Stimulated activated CD8-positive, alpha-beta memory T cell treated with anti-CD3 and anti-CD28 coated beads, Interleukin-12 subunit alpha, Interleukin-12 subunit beta, amount 100 ng/mL, for 4 hours (primary cell): ENCODE data around the gene NPHP4.
"Not testable (repeated sequence)": the region's sequence is repeated elsewhere in the genome, so short reads cannot be mapped to it uniquely, and the experiment has no call there.

Experiments used
- DNase-seq: peaks from one replicate; pipeline ENCODE4 v3.0.0-alpha.2; 2020; ENCODE audit warnings: low read depth

The NPHP4 gene

DNA sequence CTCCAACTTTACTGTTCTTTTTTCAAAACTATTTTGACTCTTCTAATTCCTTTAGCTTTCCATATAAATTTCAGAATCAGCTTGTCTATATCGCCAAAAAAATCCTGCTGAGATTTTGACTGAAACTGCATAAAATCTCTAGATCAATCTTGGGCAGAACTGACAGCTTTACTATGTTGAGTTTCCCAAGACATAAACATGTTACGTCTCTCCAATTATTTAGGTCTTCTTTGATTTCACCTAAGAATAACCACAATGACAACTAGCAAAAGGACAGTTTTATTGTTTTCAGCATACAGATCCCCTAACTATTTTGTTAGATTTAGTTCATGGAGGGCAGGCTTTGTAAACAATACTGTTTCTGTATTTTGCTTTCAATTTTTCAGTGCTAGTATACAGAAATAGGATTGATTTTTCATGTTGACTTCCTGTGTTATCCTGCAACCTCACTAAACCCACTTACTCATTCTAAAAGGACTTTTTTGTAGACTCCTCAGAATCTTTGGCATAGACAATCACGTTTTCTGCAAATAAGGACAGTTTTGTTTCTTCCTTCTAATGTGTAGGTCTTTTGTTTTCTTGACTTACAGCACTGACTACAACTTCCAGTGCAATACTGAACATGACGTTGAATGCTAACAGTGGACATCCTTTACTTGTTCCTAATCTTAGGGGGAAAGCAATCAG is 63.4 kb downstream of the NPHP4 start:
- no peak for DNase-seq

DNA sequence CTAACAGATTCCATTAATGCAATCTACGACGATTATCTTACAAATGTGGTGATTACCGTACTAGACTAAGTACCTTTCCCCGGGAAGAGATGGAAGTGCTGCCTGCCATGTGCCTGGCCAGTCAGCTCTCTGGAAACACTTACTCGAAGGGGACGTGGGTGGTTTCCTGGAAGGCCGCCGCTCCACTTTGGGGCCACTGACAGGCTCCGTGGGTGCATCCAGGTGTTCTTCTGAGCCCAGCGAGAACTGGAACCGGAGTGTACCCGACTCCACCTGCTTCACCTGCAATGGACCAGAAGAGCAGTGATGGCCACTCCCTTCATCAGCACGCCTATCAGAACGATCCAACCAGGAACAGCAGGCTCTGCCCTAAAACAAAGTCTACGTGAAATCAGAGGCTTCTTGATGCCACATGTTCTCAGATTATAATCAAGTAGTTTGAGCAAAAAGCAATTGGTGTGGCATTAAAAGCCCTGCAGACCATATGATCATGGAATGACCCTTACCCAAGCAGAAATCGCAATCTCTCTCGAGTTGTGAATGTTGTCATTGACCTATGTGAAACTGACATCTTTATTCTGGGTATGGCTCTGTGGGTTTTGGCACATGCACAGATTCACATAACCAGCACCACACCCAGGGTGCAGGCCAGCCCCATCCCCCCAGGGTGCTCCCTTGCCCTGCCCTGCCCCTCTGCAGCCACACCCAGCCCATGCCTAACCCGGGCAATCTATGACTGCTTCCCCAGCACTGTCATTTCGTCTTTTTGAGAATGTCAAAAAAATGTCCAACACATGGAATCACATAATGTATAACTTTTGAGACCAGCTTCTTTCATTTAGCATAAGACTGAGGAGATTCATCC is 64.5 kb downstream of the NPHP4 start:
- no peak for DNase-seq

DNA sequence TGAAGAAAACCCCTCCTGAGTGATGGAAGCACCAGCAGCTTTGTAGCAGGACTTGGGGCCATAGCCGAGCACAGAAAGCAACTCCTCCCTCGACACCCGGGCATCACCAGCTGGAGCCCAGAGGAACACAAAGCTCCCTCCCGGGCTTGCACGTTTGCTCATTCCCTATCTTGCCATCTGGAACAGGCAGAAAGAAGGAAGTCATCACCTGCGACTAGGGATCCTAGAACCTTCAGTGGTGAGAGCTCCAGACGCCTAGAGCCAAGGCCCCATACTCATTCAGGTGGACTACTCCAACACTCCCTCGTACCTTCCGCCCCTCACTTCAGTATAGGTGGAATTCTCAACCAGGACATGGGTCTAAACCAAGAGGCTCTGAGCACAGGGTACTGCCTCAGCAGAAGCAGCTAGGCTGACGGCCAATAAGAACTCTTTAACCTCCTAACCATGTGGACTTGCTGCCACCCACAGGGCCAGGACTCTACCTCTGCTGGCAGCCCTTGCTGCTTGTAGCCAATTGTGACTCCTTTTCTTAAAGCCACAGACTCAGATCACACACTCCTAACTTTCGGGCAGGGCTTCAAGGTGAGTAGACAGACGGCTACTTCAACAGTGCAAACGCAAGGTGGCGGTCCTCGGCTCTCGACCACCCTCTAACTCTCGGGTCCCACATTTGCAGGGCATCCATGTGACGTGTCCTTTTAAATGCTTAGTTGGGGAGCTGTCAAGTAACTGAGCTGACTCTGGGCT is 65.4 kb downstream of the NPHP4 start:
- DNase-seq, result no peak

DNA sequence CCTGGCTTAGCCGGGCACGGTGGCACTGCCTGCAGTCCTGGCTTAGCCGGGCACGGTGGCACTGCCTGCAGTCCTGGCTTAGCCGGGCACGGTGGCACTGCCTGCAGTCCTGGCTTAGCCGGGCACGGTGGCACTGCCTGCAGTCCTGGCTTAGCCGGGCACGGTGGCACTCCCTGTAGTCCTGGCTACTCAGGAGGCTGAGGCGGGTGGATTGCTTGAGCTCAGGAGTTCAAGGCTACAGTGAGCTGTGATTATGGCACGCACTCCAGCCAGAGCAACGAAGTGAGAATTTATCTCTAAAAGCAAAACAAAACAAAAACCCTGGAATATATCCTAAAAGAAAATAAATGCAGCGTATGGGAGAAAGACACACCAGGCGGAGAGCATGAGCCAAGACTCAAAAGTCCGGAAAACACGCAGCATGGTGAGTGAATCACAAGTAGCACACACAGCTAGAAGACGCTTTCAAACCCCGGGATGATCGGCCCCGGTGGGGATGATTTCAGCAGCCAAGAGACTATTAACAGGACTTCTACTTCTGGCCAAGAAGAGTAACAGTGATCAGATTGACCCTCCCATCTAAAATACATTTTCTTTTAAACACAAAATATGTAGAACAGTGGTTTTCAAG is 69.4 kb downstream of the NPHP4 start:
- DNase-seq, result not testable (repeated sequence)

DNA sequence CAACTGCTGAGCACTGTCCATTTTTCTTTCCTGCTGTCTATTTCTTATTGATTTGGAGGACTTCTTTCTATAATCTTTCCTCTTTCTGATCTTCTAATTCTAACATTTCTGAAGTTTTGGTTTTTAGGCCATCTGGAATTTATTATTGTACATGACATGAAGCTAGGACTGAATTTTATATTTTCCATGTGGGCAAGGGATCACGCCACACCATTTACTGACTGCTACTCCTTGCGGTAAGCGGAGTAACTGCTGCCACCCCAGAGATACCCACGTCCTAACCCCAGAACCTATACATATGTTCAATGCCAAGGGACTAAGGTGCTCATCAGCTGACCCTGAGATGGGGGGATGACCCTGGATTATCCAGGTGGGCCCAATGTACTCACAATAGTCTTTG is 70.6 kb downstream of the NPHP4 start:
- DNase-seq, result no peak

DNA sequence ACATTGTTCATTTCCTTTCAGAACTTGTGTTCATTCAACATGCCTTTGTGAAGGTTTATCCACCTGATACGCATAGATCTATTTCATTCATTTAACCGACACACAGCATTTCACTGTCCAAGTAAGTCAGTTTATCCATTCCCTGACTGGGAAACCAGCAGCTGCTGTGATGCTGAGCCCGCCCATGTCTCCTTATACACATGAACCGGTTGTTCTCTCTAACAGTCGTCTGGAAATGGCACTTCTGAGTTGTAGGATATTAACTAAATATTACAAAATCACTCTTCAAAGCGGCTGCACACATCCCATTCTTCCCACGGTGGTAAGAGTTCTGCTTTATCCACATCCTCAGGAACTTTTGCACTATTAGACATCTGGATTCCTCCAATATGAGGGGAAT is 71.1 kb downstream of the NPHP4 start:
- no peak for DNase-seq

DNA sequence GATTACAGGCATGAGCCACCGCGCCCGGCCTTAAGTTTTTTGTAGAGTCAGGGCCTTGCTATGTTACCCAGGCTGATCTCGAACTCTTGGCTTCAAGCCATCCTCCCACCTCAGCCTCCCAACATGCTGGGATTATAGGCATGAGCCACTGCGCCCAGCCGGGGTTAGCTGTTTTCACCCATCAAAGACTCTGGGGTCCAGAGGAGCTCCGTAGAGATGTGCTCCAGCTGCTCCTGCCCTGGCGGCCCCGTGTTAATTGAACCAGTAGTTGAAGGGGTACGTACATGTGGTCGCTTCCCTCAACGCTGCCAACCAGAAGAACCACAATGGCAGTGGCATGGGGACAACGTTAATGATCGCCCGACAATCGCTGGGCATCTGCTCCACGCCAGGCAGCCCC is 72.0 kb downstream of the NPHP4 start:
- no peak for DNase-seq

DNA sequence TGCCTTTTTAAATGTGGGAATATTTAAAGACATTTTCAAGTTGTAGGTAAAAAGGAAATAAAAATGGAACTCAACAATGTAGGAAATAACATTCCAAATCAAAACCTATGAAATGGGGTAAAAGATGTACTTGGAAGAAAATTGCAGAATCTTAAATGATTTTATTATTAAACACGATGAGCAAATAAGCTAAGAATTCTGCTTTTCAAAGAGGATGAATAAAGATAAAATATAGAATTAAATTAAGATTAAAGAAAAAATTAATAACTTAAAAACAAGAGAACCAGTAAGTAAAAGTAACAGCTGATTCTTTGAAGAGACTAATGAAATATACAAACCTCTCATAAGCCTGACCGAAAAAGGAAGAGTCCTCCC is 74.0 kb downstream of the NPHP4 start:
- no peak for DNase-seq

DNA sequence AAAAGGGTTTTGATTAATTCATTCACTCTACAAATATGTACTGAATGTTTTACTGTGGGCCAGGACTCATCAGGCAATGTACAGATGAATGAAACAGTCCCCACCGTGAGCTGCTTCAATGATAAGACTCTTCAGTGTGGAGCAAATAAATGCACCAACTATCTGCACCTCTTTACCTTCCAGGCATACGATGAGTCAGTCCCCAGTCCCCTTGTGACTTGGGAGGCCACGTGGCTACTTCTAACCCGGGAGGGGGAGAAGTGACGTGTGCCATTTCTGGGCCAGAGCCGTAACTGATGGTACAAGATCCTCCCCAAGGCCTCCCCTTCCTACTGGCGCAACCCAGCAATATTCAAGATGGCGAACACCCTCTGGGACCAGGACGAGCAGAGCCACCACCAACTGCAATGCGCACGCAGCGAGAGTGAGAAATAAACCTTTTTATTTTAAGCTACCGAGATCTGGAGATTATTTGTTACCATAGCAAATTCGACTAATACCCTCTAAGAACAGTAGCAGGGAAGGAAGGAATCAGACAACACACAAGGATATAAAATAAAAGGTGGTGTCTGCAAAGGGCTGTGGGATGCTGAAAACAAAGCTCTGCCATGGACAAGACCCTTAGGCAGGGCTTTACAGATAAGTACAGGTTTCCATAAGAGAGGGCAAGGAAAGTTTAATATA is 74.5 kb downstream of the NPHP4 start:
- no peak for DNase-seq

DNA sequence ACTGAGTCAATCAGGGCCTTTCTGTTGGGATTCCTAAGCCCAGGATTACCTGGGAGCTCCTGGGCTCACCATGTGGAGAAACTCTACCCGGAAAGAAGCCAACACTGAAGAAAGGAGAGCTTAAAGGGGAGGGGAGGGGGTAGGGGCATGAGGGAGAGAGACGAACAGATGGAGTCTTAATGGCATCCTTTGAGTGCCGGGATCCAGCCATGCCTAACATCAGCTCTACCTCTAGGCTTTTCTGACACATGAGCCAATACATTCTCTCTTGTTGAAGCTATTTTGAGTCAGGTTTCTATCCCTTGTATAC is 75.0 kb downstream of the NPHP4 start:
- DNase-seq, result no peak

DNA sequence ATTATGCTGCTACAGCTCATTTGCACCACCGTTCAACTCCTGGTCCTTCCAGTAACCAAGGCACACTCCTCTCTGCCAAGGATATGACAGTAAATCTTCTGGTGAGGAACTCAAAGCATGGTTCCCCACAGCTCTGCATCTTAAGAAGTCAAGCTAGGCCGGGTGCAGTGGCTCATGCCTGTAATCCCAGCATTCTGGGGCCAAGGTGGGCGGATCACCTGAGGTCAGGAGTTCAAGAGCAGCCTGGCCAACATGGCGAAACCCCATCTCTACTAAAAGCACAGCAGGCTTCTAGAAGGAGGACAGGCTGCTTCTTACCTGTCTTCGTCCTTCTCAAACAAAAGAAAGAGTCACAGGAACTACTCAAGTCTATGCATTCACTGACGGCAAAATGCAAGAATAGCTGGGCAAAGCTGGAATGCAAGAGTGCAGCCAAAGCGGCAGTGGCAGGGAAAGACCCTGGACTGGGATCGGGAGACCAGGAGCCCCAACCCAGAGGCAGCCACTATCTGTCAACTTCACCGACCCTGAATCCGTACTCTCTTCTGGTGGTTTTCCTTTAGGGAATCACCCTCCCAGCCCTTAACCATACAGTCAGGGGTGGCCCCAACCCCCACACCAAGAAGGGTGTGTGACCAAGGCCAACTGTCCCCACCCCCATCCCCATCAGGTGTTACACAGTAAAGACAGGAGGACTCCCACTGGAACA is 75.5 kb downstream of the NPHP4 start:
- no peak for DNase-seq

DNA sequence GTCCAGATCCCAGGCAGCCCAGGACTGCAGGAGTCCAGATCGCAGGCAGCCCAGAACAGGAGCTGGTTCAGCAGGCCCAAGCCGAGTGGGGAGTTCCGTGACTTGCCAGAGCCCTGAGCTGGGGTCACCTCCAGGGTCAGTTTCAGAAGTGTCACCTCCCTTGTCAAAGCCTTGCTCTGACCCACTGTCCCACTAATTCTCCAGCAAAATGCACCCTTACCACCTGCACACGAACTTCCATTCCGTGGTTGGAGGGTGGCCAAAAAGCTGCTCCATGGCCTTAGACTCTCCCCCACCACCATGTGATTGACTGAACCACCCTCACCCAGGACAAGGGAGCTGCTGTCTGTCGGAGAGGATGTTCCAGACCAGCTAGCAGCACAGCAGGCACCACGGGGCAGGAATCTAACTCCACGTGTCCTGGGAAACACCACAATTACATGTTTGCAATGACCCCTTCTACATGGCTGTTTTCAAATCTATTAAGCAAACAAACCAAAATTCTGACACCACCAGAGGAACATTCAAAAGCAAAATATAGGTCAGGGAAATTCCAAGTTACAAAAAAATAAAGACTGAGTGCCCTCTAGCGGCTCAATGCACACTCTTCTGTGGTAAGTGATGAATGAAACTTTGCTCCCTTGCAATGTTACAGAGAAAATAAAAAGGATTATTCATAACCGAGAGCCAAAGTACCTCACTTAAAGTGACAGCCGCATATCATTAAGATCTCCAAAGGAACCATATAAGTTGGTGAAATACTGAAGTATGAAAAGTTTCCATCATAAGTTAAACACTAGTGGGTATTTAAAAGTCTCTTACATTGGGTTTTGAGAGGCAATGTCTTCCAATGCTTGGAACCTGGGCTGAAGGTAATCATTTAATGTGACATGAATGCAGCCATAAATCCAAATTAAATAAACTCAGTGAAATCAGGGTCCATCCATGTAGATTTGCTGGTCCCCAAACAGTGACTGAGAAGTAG is 76.3 kb downstream of the NPHP4 start:
- DNase-seq, result no peak

DNA sequence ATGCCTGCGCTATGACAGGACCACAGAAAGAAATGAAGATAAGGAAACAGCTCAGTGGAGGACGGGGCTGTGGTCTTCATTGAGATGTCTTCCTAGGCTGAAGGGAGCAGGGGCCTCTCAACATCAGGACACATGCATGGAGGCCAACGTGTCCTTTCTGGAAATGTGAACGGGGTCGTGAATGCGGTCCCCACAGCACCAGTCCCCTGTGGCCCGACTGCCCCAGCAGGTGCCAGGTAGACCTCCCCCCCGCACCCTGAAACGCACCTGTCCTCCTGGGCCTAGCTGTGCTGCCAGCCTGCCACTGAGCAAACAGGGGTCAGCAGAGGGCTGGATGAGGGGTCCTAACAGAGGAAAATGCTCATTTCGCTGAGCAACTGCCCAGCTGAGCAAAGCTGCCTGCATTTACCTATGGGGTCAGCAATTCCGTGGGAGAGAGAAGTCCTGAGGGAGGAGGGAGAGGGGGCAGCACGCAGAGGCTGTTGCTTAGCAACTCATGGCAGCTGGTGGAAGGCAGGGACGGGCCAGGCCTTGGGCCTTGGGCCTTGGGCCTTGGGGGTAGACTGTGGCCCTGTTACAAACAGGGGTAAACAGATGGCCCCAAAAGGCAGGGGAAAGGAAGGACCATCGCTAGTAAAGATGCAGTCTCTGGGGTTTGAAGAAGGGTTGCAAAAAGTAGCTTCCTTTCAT is 77.4 kb downstream of the NPHP4 start:
- DNase-seq, result no peak

DNA sequence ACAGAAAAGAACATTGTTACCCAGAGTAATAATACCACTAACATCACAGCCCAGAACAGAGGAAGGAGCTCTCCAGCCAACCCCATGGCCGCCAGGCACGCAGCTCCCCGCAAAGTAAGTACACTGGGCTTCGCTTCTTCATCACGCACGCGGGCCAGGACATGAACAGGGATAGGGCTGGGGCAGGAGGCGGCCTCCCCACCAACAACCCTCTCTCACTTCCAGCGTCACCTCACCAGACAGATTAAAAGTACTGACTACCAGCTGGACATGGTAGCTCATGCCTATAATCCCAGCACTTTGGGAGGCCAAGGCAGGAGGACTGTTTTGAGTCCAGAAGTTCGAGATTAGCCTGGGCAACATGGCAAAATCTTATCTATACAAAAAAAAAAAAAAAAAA is 78.3 kb downstream of the NPHP4 start:
- DNase-seq, result no peak

DNA sequence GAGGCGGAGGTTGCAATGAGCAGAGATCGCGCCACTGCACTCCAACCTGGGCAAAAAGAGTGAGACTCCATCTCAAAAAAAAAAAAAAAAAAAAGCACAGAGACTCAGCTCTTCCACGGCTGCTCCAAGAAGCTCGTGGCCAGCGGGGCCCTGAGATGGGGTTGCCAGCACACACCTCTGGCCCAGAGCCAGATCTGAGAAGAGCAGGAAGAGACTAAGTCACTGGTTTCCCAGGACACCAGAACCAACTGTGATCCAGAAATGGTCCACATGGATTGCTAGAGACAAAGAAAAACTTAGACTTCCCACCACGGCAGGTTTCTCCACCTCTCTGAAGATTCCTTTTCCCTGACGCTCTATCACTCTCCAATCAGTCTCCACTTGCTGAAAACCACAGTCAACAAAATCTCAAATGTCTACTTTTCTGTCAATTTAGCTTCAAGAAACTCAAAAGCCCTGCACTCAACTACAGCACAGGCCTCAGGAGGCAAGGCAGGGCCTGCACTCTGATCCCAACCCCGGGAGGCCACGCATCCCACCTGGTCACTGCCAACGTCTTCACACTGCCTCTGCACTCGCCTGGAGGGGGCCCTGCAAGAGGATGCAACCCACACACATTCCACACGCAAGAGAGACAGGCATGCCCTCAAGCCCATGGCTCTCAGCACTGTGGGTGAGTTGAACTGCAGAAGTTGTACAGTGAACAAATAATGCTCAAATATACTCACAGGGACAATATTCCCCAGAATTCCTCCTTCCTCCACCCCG is 79.0 kb downstream of the NPHP4 start:
- DNase-seq, result no peak

DNA sequence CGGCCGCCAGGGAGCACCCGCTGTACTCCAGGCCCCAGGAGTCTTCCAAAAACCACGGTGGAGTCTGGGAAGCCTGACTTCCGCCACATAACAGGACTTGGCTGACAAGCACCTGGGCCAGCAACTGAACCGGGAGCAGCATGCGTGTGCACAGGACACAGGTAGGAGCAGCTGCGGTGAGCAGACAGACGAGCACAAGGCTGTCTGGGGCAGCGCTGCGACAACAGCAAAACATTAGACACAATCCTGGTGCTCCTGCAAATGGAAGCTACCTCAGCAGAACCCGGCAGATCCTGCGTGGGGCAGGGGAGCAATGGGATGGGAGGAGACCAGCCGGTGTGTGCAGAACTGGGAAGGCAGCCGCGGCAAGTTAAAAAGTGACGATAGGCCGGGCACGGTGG is 80.4 kb downstream of the NPHP4 start:
- DNase-seq, result no peak

DNA sequence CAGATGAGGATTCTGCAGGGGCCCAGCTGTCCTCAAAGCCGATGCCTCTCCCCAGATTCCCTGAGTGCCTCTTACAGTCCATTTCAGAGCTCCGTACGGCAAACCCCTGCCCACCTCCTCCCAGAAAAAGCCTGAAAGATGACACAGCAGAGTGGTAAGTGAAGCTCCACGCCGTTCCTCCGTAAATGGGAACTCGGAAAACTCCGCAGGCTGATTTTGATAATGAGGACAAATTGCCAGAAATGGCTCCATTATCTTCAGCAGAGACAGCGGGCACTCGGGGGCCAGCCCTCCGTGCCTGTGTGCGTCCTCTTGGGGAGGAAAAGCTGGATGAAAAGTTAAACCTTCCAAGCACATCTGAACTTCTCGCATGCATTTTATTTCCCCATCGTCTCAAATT is 81.1 kb downstream of the NPHP4 start:
- no peak for DNase-seq

DNA sequence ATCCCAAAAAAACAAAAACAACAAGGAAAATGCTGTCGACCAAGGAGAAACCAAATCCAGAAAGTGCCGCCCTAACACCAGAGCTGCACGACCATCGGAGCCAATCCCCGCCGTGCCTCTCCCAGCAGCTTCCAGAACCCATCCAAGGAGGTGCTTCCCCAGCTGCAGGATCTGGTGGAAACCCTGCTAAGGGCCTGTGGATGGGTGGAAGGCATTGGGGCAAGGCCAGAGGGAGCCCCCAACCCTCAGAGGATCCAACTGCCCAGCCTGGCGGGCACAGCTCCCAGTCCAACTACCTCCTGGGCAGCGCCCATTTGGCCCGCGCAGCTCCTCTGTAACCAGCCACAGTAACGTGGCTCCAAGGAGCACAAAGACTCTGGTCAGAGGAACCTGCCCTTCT is 81.6 kb downstream of the NPHP4 start:
- no peak for DNase-seq

DNA sequence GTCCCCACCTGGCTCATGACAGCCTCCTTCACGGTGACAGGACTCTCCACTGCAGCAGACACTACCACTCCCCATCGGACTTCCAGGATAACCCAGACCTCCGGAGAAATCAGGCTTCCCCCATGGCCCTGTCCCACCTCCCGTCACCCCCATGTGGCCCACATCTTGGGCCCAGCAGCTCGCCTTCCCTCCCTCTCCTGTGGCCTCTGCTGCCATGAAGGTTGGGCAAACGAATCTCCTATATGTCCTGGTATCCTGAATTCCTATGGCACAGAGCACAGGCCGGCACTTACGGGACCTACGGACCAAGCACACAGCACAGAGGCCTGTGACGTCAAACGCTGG is 82.0 kb downstream of the NPHP4 start:
- DNase-seq, result no peak
